HCT116 (cell line): Measurements from ENCODE around the gene PPP1R1A.

Experiments
- EZH2 ChIP-seq: fragments of 200-600 bp; sonication (generic); IDR thresholded peaks from 2 replicates; pipeline ENCODE4 v1.6.1; 2017; ENCODE audit warnings: antibody characterized with exemption, mixed run types
- POLR2AphosphoS5 ChIP-seq: IDR thresholded peaks from 2 replicates; pipeline ENCODE4 v1.6.1; 2011; ENCODE audit warnings: mild to moderate bottlenecking, low read depth, low read length, moderate library complexity
- TF ChIP-seq, protein P1 (sequence below), 3 experiments: fragments of 200-600 bp in 1 of 3; sonication (generic) in 1 of 3; IDR thresholded peaks in 2 of 3; conservative IDR thresholded peaks in 1 of 3; 2 replicates each; pipeline ENCODE4 v1.5.1; 2012 to 2017; ENCODE audit warnings: low read depth in 2 of 3, low read length in 2 of 3, antibody characterized with exemption in 1 of 3, borderline replicate concordance in 1 of 3, control low read depth in 1 of 3, mild to moderate bottlenecking in 1 of 3, mixed read lengths in 1 of 3, mixed run types in 1 of 3, moderate library complexity in 1 of 3; ENCODE audit not compliant: insufficient read depth in 1 of 3
- TF ChIP-seq, protein P2 (sequence below): IDR thresholded peaks from 2 replicates; pipeline ENCODE4 v1.6.1; 2012; ENCODE audit warnings: low read depth

- TF ChIP-seq, protein P1, sequence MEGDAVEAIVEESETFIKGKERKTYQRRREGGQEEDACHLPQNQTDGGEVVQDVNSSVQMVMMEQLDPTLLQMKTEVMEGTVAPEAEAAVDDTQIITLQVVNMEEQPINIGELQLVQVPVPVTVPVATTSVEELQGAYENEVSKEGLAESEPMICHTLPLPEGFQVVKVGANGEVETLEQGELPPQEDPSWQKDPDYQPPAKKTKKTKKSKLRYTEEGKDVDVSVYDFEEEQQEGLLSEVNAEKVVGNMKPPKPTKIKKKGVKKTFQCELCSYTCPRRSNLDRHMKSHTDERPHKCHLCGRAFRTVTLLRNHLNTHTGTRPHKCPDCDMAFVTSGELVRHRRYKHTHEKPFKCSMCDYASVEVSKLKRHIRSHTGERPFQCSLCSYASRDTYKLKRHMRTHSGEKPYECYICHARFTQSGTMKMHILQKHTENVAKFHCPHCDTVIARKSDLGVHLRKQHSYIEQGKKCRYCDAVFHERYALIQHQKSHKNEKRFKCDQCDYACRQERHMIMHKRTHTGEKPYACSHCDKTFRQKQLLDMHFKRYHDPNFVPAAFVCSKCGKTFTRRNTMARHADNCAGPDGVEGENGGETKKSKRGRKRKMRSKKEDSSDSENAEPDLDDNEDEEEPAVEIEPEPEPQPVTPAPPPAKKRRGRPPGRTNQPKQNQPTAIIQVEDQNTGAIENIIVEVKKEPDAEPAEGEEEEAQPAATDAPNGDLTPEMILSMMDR (IDR thresholded peaks at IDR 0.05 in 2 of 3, conservative IDR thresholded peaks at IDR 0.05 in 1 of 3; ENCODE audit: borderline replicate concordance in 1 of 3, insufficient read depth in 1 of 3, low read depth in 2 of 3, low read length in 2 of 3): no peak
- TF ChIP-seq POLR2AphosphoS5 (no peak), EZH2 (no peak)
- TF ChIP-seq, protein P2, sequence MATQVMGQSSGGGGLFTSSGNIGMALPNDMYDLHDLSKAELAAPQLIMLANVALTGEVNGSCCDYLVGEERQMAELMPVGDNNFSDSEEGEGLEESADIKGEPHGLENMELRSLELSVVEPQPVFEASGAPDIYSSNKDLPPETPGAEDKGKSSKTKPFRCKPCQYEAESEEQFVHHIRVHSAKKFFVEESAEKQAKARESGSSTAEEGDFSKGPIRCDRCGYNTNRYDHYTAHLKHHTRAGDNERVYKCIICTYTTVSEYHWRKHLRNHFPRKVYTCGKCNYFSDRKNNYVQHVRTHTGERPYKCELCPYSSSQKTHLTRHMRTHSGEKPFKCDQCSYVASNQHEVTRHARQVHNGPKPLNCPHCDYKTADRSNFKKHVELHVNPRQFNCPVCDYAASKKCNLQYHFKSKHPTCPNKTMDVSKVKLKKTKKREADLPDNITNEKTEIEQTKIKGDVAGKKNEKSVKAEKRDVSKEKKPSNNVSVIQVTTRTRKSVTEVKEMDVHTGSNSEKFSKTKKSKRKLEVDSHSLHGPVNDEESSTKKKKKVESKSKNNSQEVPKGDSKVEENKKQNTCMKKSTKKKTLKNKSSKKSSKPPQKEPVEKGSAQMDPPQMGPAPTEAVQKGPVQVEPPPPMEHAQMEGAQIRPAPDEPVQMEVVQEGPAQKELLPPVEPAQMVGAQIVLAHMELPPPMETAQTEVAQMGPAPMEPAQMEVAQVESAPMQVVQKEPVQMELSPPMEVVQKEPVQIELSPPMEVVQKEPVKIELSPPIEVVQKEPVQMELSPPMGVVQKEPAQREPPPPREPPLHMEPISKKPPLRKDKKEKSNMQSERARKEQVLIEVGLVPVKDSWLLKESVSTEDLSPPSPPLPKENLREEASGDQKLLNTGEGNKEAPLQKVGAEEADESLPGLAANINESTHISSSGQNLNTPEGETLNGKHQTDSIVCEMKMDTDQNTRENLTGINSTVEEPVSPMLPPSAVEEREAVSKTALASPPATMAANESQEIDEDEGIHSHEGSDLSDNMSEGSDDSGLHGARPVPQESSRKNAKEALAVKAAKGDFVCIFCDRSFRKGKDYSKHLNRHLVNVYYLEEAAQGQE: no peak
Measured at GRCh38 chr12:54585243-54585642, 3.2 kb downstream of the PPP1R1A start.
